GM04503 (cell line): ENCODE data around the gene KIAA0586.
"Not testable (repeated sequence)": the region's sequence is repeated elsewhere in the genome, so short reads cannot be mapped to it uniquely, and the experiment has no call there.

Experiments
- DNase-seq: peaks from one replicate; pipeline ENCODE4 v3.0.0-alpha.2; 2012; ENCODE audit warnings: low read depth

Gene KIAA0586

GRCh38 chr14:58427281-58428117 is at the start of gene KIAA0586, which contains the start of gene TIMM9:
KIAA0586 (plus strand) TSS chr14:58427719; CDS start chr14:58428265, 546 bp downstream.
TIMM9 (minus strand) TSS chr14:58427531; CDS start chr14:58411945, 15,586 bp downstream.
- peak; percentile 89 for DNase-seq

- DNase-seq, result no peak
Measured at GRCh38 chr14:58390830-58391229, 36.7 kb upstream of the KIAA0586 start.

GRCh38 chr14:58395562-58395811 is 32.0 kb upstream of the KIAA0586 start:
- DNase-seq, result no peak

GRCh38 chr14:58395812-58396788 is 31.4 kb upstream of the KIAA0586 start, which contains the start of gene TOMM20L:
TOMM20L (plus strand) TSS chr14:58395930; CDS start chr14:58395958, 28 bp downstream.
- no peak for DNase-seq

- DNase-seq, result no peak
Measured at GRCh38 chr14:58397156-58397555, 30.4 kb upstream of the KIAA0586 start.

GRCh38 chr14:58398495-58398894 is 29.0 kb upstream of the KIAA0586 start:
- DNase-seq, result no peak

GRCh38 chr14:58398895-58399294 is 28.6 kb upstream of the KIAA0586 start:
- DNase-seq, result no peak

- no peak for DNase-seq
Measured at GRCh38 chr14:58401587-58401986, 25.9 kb upstream of the KIAA0586 start.

- no peak for DNase-seq
Measured at GRCh38 chr14:58408681-58409215, 18.8 kb upstream of the KIAA0586 start.

GRCh38 chr14:58414845-58415244 is 12.7 kb upstream of the KIAA0586 start:
- DNase-seq, result no peak

- DNase-seq, result no peak
Measured at GRCh38 chr14:58415636-58416547, 11.6 kb upstream of the KIAA0586 start.

- DNase-seq, result not testable (repeated sequence)
Measured at GRCh38 chr14:58416934-58417333, 10.6 kb upstream of the KIAA0586 start.

- no peak for DNase-seq
Measured at GRCh38 chr14:58426670-58427280, 744 bp upstream of the KIAA0586 start.

- DNase-seq, result peak; percentile 20
Measured at GRCh38 chr14:58428118-58428683, 682 bp downstream of the KIAA0586 start.

- DNase-seq, result peak; percentile 7
Measured at GRCh38 chr14:58430156-58430555, 2.6 kb downstream of the KIAA0586 start.

GRCh38 chr14:58439476-58439875 is 12.0 kb downstream of the KIAA0586 start:
- no peak for DNase-seq

GRCh38 chr14:58444627-58445026 is 17.1 kb downstream of the KIAA0586 start:
- DNase-seq, result no peak

GRCh38 chr14:58455593-58456265 is 28.2 kb downstream of the KIAA0586 start:
- no peak for DNase-seq

GRCh38 chr14:58460772-58461171 is 33.3 kb downstream of the KIAA0586 start:
- DNase-seq, result no peak

GRCh38 chr14:58463147-58463546 is 35.6 kb downstream of the KIAA0586 start:
- no peak for DNase-seq
